Measurements from ENCODE around the gene POU3F1. TPM values are rescaled to one million over a fixed set of nuclear protein-coding genes. Genes with fewer than 3 reads are reported as not detected.

The POU3F1 gene
- not detected for total RNA-seq

DNA sequence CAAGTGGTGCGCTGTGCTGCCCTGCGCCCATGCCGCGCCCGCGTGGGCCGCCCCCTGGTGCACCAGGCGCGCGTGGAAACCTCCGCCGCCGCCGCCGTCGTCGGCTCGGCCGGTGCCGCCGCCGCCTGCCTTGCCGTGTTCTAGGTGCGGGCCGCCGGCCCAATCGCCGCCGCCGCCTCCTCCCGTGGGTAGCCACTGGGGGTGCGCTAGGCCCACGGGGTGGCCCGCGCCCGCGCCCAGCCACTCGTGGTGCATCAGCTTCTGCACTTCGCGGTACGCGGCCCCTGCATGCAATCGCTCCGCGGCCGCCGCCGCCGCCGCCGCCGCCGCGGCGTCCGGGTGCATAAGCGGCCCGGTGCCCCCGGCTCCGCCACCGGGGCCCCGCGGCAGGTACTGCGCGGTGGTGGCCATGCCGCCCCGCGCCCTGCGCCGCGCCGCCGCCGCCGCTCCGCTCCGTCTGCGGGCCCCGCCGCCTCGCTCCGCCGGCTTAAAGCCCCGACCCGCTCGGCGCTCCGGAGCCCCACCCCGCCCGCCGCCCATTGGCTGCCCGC, at the start of gene POU3F1:
Gene POU3F1 (minus strand): TSS at position 461 of the 551 bp plus-strand sequence. CDS start 50 bp downstream, at position 411.
- Histone ChIP-seq H3K4me3 (peak within 1 kb of the TSS; percentile 47 to 70), H3K9me3 (no peaks in the 10 kb centered on the region), H3K4me1 (peaks cover 0 to 26% of the 10 kb centered on the region in 2 donors), H3K27me3 (peaks cover 28 to 35% of the 10 kb centered on the region in 2 donors), H3K36me3 (no peaks in the 10 kb centered on the region), H3K27ac (peak within 1 kb of the TSS; percentile 33 to 35)
- DNase-seq (ENCODE audit: low spot score), result no peak
- TF ChIP-seq, protein P1, sequence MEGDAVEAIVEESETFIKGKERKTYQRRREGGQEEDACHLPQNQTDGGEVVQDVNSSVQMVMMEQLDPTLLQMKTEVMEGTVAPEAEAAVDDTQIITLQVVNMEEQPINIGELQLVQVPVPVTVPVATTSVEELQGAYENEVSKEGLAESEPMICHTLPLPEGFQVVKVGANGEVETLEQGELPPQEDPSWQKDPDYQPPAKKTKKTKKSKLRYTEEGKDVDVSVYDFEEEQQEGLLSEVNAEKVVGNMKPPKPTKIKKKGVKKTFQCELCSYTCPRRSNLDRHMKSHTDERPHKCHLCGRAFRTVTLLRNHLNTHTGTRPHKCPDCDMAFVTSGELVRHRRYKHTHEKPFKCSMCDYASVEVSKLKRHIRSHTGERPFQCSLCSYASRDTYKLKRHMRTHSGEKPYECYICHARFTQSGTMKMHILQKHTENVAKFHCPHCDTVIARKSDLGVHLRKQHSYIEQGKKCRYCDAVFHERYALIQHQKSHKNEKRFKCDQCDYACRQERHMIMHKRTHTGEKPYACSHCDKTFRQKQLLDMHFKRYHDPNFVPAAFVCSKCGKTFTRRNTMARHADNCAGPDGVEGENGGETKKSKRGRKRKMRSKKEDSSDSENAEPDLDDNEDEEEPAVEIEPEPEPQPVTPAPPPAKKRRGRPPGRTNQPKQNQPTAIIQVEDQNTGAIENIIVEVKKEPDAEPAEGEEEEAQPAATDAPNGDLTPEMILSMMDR (IDR thresholded peaks at IDR 0.05), result no peak

DNA sequence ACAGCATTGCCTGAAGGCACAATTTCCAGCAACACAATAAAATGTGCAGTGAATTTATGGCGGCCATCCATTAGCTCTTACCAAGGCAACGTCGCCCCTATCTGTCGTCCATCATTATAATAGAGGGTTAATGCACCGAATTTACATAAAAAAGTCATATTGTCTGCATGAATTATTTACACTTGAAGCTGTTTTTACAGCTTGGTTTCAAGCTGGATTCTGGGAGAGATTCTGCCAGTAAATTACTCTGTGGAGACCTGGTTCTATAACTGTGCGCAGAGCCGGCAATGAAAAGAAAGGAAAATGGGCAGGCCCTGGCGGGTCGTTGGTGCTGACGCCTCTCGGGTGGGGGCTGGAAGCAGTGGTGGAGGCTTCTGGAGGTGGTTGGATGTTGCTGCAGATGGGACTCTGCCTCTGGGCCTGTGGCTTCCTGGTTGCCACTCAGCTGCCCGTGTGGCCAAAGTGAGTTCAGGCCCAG, 48.9 kb upstream of the POU3F1 start:
- Histone ChIP-seq H3K9me3 (no peaks in the 10 kb centered on the region), H3K4me1 (no peaks in the 10 kb centered on the region), H3K4me3 (no peak overlapping the region), H3K27me3 (no peaks in the 10 kb centered on the region), H3K36me3 (no peaks in the 10 kb centered on the region), H3K27ac (no peak overlapping the region)
- TF ChIP-seq, protein P1 (IDR thresholded peaks at IDR 0.05), result no peak
- no peak for DNase-seq (ENCODE audit: low spot score)

DNA sequence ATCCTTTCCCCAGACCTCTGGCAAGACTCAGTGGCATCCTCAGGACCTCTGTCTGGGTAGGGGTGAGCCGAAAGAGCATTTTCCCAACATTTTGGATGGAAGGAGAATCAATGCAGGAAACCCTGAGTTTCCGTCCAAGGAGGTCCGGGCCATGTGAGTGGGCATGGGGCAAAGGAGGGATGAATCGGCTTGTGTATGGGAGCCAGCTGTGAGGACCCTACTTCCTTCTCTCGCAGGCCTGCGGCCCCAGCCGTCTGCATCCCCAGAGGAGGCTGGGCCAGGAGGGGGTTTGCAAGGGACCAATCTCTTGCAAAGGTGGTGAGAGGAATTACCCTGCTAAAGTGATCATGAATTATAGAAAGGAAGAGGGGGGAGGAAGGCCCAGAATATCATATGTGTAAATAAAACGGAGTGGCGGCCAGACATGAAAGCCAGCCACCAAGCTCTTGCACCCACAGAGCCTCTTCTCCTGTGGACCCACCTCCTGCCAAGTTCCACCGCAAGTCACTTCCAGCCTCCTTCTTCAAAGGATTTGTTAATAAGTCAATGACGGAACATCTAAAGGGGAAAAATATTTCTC, 48.2 kb upstream of the POU3F1 start:
- Histone ChIP-seq H3K4me3 (no peak overlapping the region), H3K9me3 (no peaks in the 10 kb centered on the region), H3K27ac (no peak overlapping the region), H3K27me3 (no peaks in the 10 kb centered on the region), H3K36me3 (no peaks in the 10 kb centered on the region), H3K4me1 (no peaks in the 10 kb centered on the region)
- DNase-seq (ENCODE audit: low spot score), result no peak
- TF ChIP-seq, protein P1 (IDR thresholded peaks at IDR 0.05), result no peak

DNA sequence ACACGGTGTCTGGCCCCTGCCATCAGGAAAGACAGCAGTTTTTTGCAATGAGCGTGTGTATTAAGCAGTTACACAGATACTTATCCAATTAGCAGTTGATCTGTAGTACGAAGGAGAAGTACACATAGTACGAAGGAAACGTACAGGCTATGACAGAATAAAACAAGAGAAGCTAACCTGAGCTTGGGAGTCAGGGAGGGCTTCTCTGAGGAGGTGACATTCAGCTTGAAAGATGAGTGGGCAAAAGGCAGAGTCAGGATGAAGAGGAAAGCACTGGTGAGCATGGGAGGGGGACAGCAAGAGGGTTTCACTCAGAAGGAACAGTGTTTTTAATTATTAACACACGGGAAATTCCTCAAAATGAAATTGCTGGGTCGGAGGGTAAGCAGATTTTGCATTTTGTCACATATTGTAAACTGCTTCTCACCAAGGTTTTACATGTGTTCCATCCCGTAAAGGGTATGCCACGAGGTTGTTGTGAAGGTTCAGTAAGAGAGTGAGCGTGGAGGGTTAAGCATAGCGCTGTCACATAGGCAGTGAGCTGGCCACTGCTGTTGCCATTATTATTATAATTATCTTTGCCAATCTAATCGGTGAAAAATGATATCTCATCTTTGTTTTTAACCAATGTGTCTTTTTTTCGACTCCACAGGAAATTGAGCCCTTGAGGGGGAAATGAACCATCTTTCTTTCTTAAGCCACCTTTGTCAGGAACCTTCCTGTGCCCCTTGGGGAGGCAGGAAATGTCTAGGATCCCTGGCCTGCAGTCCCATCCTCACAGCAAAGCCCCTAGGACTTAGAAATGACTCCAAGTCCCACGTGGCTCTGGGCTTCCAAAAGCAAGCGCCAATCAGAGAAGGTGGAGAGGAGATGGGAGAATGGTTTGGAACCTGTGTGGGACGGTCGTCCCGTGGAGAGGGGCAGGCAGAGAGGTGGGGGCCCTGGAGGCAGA, 47.3 kb upstream of the POU3F1 start:
- no peaks in the 10 kb centered on the region for H3K9me3 ChIP-seq
- no peak overlapping the region for H3K4me3 ChIP-seq
- H3K27me3 ChIP-seq, result no peaks in the 10 kb centered on the region
- H3K36me3 ChIP-seq, result no peaks in the 10 kb centered on the region
- DNase-seq (ENCODE audit: low spot score), result no peak
- H3K4me1 ChIP-seq, result no peaks in the 10 kb centered on the region
- TF ChIP-seq, protein P1 (IDR thresholded peaks at IDR 0.05), result no peak
- no peak overlapping the region for H3K27ac ChIP-seq

DNA sequence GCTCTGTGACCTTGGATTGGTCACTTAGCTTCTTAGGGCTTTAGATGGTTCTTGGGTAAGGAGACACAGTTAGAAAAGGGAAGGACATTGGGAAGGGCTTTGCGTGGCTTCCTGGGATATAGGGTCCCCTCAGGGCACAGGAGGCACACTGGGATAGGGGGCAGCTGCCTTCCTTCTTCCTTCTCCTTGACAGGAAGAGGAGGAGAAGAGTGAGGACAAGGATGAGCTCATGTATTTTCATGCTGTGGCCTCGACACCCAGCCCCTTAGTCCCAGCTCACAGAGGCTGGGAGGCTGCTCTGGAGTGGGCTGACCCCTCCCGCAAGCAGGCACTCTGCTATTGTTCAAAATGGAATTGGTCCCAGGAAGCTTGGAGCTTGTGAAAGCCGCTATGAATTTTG, 45.7 kb upstream of the POU3F1 start:
- TF ChIP-seq, protein P1 (IDR thresholded peaks at IDR 0.05), result no peak
- Histone ChIP-seq H3K27ac (no peak overlapping the region), H3K9me3 (no peaks in the 10 kb centered on the region), H3K27me3 (no peaks in the 10 kb centered on the region), H3K36me3 (no peaks in the 10 kb centered on the region), H3K4me1 (no peaks in the 10 kb centered on the region), H3K4me3 (no peak overlapping the region)
- DNase-seq (ENCODE audit: low spot score), result no peak
